Ovary (tissue), 3 donors: ENCODE data around the gene ABL1.

ENCODE experiments used
- CTCF ChIP-seq, 3 donors: fragments of 450-650 bp in 2 of 3; fragments of 200-600 bp in 1 of 3; IDR thresholded peaks; one replicate each; pipeline versions ENCODE4 v1.5.1 to v1.8.0; 2016 to 2022; ENCODE audit warnings: antibody characterized with exemption in 3 of 3, mild to moderate bottlenecking in 1 of 3
- POLR2A ChIP-seq: fragments of 450-650 bp; IDR thresholded peaks from one replicate; pipeline ENCODE4 v1.6.1; 2017; ENCODE audit warnings: antibody characterized with exemption, mild to moderate bottlenecking, moderate library complexity
- donor health status: DM: no; HTN: no; CAD: no.

DNA sequence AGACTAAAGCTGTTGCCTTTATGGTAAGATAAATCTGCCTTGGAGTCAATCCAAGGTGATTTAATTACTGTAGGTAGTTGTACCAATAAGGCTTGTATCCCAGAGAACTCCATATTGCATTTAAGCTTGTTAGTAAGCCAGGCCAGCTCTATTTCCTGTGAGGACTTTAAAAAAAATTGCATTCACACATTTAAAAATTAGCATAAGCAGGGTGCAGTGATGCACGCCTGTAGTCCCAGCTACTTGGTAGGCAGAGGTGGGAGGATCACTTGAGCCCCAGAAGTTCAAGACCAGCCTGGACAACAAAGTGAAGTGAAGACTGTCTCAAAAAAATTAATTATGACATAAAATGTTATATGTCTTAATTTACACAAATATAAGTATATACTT is 28.7 kb upstream of the ABL1 start:
- no peak for TF ChIP-seq CTCF (IDR thresholded peaks at IDR 0.05)
- TF ChIP-seq POLR2A = no peak
